GM21576 (cell line): Measurements from ENCODE around the gene MRAP.
"Not testable (repeated sequence)": the region's sequence is repeated elsewhere in the genome, so short reads cannot be mapped to it uniquely, and the experiment has no call there.

Experiments
- ATAC-seq: cut with Tn5 transposase; IDR thresholded peaks from one replicate; pipeline ENCODE4 v1.9.1; 2021; ENCODE audit warnings: mild to moderate bottlenecking, moderate library complexity; ENCODE audit not compliant: unreplicated experiment

Gene MRAP

GRCh38 chr21:32298658-32299081 is at the start of gene MRAP:
Gene MRAP, plus strand, starts transcription at chr21:32298855. Its CDS starts 117 bp downstream, at chr21:32298972.
- no peak for ATAC-seq

GRCh38 chr21:32249511-32250280 is 49.0 kb upstream of the MRAP start:
- no peak for ATAC-seq

GRCh38 chr21:32252136-32252535 is 46.5 kb upstream of the MRAP start:
- no peak for ATAC-seq

- ATAC-seq: no peak
Measured at GRCh38 chr21:32253215-32253641, 45.4 kb upstream of the MRAP start.

GRCh38 chr21:32256251-32256650 is 42.4 kb upstream of the MRAP start:
- no peak for ATAC-seq

GRCh38 chr21:32256873-32257620 is 41.6 kb upstream of the MRAP start:
- no peak for ATAC-seq

- peak; percentile 66 for ATAC-seq
Measured at GRCh38 chr21:32257962-32258785, 40.5 kb upstream of the MRAP start.

GRCh38 chr21:32258786-32259048 is 39.9 kb upstream of the MRAP start:
- not testable (repeated sequence) for ATAC-seq

- no peak for ATAC-seq
Measured at GRCh38 chr21:32260130-32260529, 38.5 kb upstream of the MRAP start.

GRCh38 chr21:32261929-32262328 is 36.7 kb upstream of the MRAP start:
- no peak for ATAC-seq

- not testable (repeated sequence) for ATAC-seq
Measured at GRCh38 chr21:32265321-32265720, 33.3 kb upstream of the MRAP start.

- ATAC-seq: no peak
Measured at GRCh38 chr21:32270748-32271147, 27.9 kb upstream of the MRAP start.

- ATAC-seq: no peak
Measured at GRCh38 chr21:32276671-32277070, 22.0 kb upstream of the MRAP start.

GRCh38 chr21:32278103-32278502 is 20.6 kb upstream of the MRAP start:
- ATAC-seq: peak; percentile 21

- ATAC-seq: peak; percentile 92
Measured at GRCh38 chr21:32278518-32279376, 19.9 kb upstream of the MRAP start, which contains the start of gene MIS18A. Gene MIS18A, minus strand, starts transcription at chr21:32279049. Its CDS starts 35 bp downstream, at chr21:32279014.

GRCh38 chr21:32279377-32279680 is 19.3 kb upstream of the MRAP start:
- peak; percentile 19 for ATAC-seq

GRCh38 chr21:32281531-32281930 is 17.1 kb upstream of the MRAP start:
- no peak for ATAC-seq

- ATAC-seq: no peak
Measured at GRCh38 chr21:32282992-32283391, 15.7 kb upstream of the MRAP start.

GRCh38 chr21:32285476-32285875 is 13.2 kb upstream of the MRAP start:
- ATAC-seq: no peak

- no peak for ATAC-seq
Measured at GRCh38 chr21:32297449-32297848, 1.2 kb upstream of the MRAP start.

- no peak for ATAC-seq
Measured at GRCh38 chr21:32298148-32298559, 501 bp upstream of the MRAP start.
